Measurements from ENCODE around the gene CTAG1A. TPM values are rescaled to one million over a fixed set of nuclear protein-coding genes. Genes with fewer than 3 reads are reported as not detected.

The CTAG1A gene
- total RNA-seq, 2 donors from 2014 or later, result not detected

Other genes starting within 250 kb of the CTAG1A start
- gene FLNA, start 210.5 kb upstream of the CTAG1A start, total RNA-seq, result over 10,000 TPM in 1 of 2 donors, 1,000 to 10,000 TPM in 1; 5,928 to 11,236 TPM
- 10 to 100 TPM; 43.8 to 74.2 TPM for gene EMD, start 205.8 kb upstream of the CTAG1A start, total RNA-seq
- 1,000 to 10,000 TPM; 2,221 to 4,479 TPM for gene RPL10, start 186.8 kb upstream of the CTAG1A start, total RNA-seq
- 10 to 100 TPM; 39.9 to 41.8 TPM for gene DNASE1L1, start 175.9 kb upstream of the CTAG1A start, total RNA-seq
- gene TAFAZZIN, start 173.6 kb upstream of the CTAG1A start, total RNA-seq, result 10 to 100 TPM; 54.3 to 71.1 TPM
- 10 to 100 TPM; 40.8 to 75.7 TPM for gene ATP6AP1, start 156.5 kb upstream of the CTAG1A start, total RNA-seq
- gene GDI1, start 148.0 kb upstream of the CTAG1A start, total RNA-seq, result 100 to 1,000 TPM in 1 of 2 donors, 10 to 100 TPM in 1; 99.4 to 151 TPM
- 10 to 100 TPM; 52.8 to 63.4 TPM for gene FAM50A, start 141.0 kb upstream of the CTAG1A start, total RNA-seq
- gene PLXNA3, start 126.9 kb upstream of the CTAG1A start, total RNA-seq, result 10 to 100 TPM; 39.3 to 40.9 TPM
- 1 to 10 TPM; 2.1 to 8.9 TPM for gene LAGE3, start 105.9 kb upstream of the CTAG1A start, total RNA-seq
- gene UBL4A, start 98.5 kb upstream of the CTAG1A start, total RNA-seq, result 10 to 100 TPM; 28.1 to 67.1 TPM
- 10 to 100 TPM; 26.7 to 55.5 TPM for gene SLC10A3, start 94.5 kb upstream of the CTAG1A start, total RNA-seq
- gene FAM3A, start 68.9 kb upstream of the CTAG1A start, total RNA-seq, result 10 to 100 TPM; 31.0 to 52.3 TPM
- 10 to 100 TPM; 67.3 to 70.1 TPM for gene G6PD, start 38.3 kb upstream of the CTAG1A start, total RNA-seq
- 10 to 100 TPM; 25.7 to 52.8 TPM for gene IKBKG, start 37.5 kb upstream of the CTAG1A start, total RNA-seq
- not detected for gene CTAG1B, start 34.1 kb downstream of the CTAG1A start, total RNA-seq
- not detected for gene CTAG2, start 68.4 kb downstream of the CTAG1A start, total RNA-seq
- 10 to 100 TPM in 1 of 2 donors, 1 to 10 TPM in 1; 9.2 to 10.9 TPM for gene GAB3, start 165.9 kb downstream of the CTAG1A start, total RNA-seq
- gene DKC1, start 177.7 kb downstream of the CTAG1A start, total RNA-seq, result 10 to 100 TPM; 14.9 to 67.2 TPM
- 10 to 100 TPM; 42.5 to 49.5 TPM for gene MPP1, start 220.4 kb downstream of the CTAG1A start, total RNA-seq
- not detected for gene SMIM9, start 249.5 kb downstream of the CTAG1A start, total RNA-seq